Anterior cingulate cortex (tissue), 58 donors: ENCODE data around the gene CPB2.

Source experiments
- DNase-seq, 58 donors: peaks; one replicate each; lab custom pipeline; 2025; lab: John Stamatoyannopoulos, UW

The CPB2 gene

GRCh38 chr13:46127358-46128023, 22.7 kb upstream of the CPB2 start:
- no peak for DNase-seq

- peak in 49 of 58 donors; percentile 17 to 84 (median 62) for DNase-seq
Measured at GRCh38 chr13:46126552-46127357, 21.9 kb upstream of the CPB2 start.

GRCh38 chr13:46126056-46126455, 21.2 kb upstream of the CPB2 start:
- DNase-seq = no peak

- no peak for DNase-seq
Measured at GRCh38 chr13:46124967-46125933, 20.4 kb upstream of the CPB2 start.

GRCh38 chr13:46124531-46124966, 19.7 kb upstream of the CPB2 start:
- no peak for DNase-seq

GRCh38 chr13:46122304-46122703, 17.5 kb upstream of the CPB2 start:
- DNase-seq = no peak

- DNase-seq = peak in 1 of 58 donors; percentile 34
Measured at GRCh38 chr13:46121597-46122163, 16.8 kb upstream of the CPB2 start.

- no peak for DNase-seq
Measured at GRCh38 chr13:46121033-46121432, 16.2 kb upstream of the CPB2 start.

GRCh38 chr13:46119883-46120614, 15.2 kb upstream of the CPB2 start:
- peak in 2 of 58 donors; percentile 5 to 31 for DNase-seq

- DNase-seq = no peak
Measured at GRCh38 chr13:46116653-46117502, 12.0 kb upstream of the CPB2 start.

GRCh38 chr13:46114613-46115012, 9.8 kb upstream of the CPB2 start:
- no peak for DNase-seq

GRCh38 chr13:46113596-46113995, 8.8 kb upstream of the CPB2 start:
- no peak for DNase-seq

GRCh38 chr13:46111151-46111550, 6.3 kb upstream of the CPB2 start:
- no peak for DNase-seq

- DNase-seq = no peak
Measured at GRCh38 chr13:46109451-46109850, 4.6 kb upstream of the CPB2 start.

GRCh38 chr13:46106839-46107371, 2.1 kb upstream of the CPB2 start:
- no peak for DNase-seq

GRCh38 chr13:46103037-46103436, 1.8 kb downstream of the CPB2 start:
- no peak for DNase-seq

GRCh38 chr13:46102255-46102605, 2.6 kb downstream of the CPB2 start:
- DNase-seq = no peak

GRCh38 chr13:46101484-46102254, 3.2 kb downstream of the CPB2 start:
- DNase-seq = no peak
